Body of pancreas (tissue), 4 donors: ENCODE data around the gene CDH22.

ENCODE experiments used
- CTCF ChIP-seq, 7 experiments: fragments of 450-650 bp in 4 of 7; fragments of 200-600 bp in 3 of 7; sonication (generic) in 3 of 7; IDR thresholded peaks; one replicate each; pipeline ENCODE4 v1.5.1; 2016 to 2019; ENCODE audit warnings: antibody characterized with exemption in 7 of 7
- POLR2A ChIP-seq, 3 donors: fragments of 450-650 bp; IDR thresholded peaks; one replicate each; pipeline ENCODE4 v1.6.1; 2016; ENCODE audit warnings: antibody characterized with exemption in 3 of 3, mild to moderate bottlenecking in 2 of 3

GRCh38 chr20:46268662-46269061 is 39.6 kb downstream of the CDH22 start:
- TF ChIP-seq POLR2A (IDR thresholded peaks at IDR 0.05) (no peak), CTCF (IDR thresholded peaks at IDR 0.05) (no peak)
